Cardiac muscle cell (in vitro differentiated cells and primary cell): Measurements from ENCODE around the gene CASK. TPM values are rescaled to one million over a fixed set of nuclear protein-coding genes. Genes with fewer than 3 reads are reported as not detected.

Experiments used
- DNase-seq, 2 donors: peaks; one replicate each; pipeline versions ENCODE4 v3.0.0 to v3.0.0-alpha.2; 2010 to 2017; ENCODE audit warnings: low read depth in 1 of 2, low spot score in 1 of 2
- H3K27ac ChIP-seq: fragments of 200-600 bp; sonication (generic); 2 replicates; pipeline ENCODE4 v1.5.1; 2016
- H3K27me3 ChIP-seq: fragments of 200-600 bp; sonication (generic); 2 replicates; pipeline ENCODE4 v1.6.0; 2016; ENCODE audit warnings: control low read depth
- H3K36me3 ChIP-seq: fragments of 200-600 bp; sonication (generic); 2 replicates; pipeline ENCODE4 v1.5.1; 2016; ENCODE audit warnings: control low read depth
- H3K4me1 ChIP-seq: fragments of 200-600 bp; sonication (generic); 2 replicates; pipeline ENCODE4 v1.8.1; 2017; ENCODE audit warnings: low read depth, mild to moderate bottlenecking, mixed run types
- H3K4me3 ChIP-seq: fragments of 200-600 bp; sonication (generic); 2 replicates; pipeline ENCODE4 v1.5.1; 2016; ENCODE audit warnings: mild to moderate bottlenecking
- H3K9me3 ChIP-seq: fragments of 200-600 bp; sonication (generic); 2 replicates; pipeline ENCODE4 v1.5.1; 2017; ENCODE audit warnings: low read depth, mild to moderate bottlenecking, control low read depth
- CTCF ChIP-seq: IDR thresholded peaks from 2 replicates; pipeline ENCODE4 v1.5.1; 2012; ENCODE audit warnings: low read depth, mild to moderate bottlenecking, low read length
- polyA plus RNA-seq: library from polyadenylated mRNA; unstranded; fragments of >200 nt; fragmentation: Nextera tagmentation; extraction: Ambion mirVana; gene quantifications from 2 replicates; pipeline ENCODE4 v1.2.1, GENCODE V29; 2016
- total RNA-seq: library from RNA; depleted of rRNA; stranded (reverse); fragments of >200 nt; gene quantifications from 2 replicates; pipeline ENCODE4 v1.2.3, GENCODE V29; 2016

Gene CASK
- total and polyA plus RNA-seq, 2 experiments from 2014 or later, result 40.0 to 44.6 TPM

- H3K36me3 ChIP-seq, result peaks cover 17% of the 10 kb centered on the region
- H3K27ac ChIP-seq, result no peak overlapping the region
- H3K9me3 ChIP-seq, result no peaks in the 10 kb centered on the region
- no peak for DNase-seq
- H3K4me3 ChIP-seq, result no peak overlapping the region
- no peak for TF ChIP-seq CTCF
- no peaks in the 10 kb centered on the region for H3K4me1 ChIP-seq
- H3K27me3 ChIP-seq, result no peaks in the 10 kb centered on the region
Observed at GRCh38 chrX:41670112-41670511, 253.2 kb downstream of the CASK start.

GRCh38 chrX:41667631-41668030 is 255.7 kb downstream of the CASK start:
- Histone ChIP-seq H3K4me3 (no peak overlapping the region), H3K4me1 (no peaks in the 10 kb centered on the region), H3K27me3 (no peaks in the 10 kb centered on the region), H3K27ac (no peak overlapping the region), H3K36me3 (peaks cover 17% of the 10 kb centered on the region), H3K9me3 (no peaks in the 10 kb centered on the region)
- DNase-seq, result no peak
- TF ChIP-seq CTCF, result no peak

- peak in 1 of 2 donors; percentile 60 for DNase-seq
- TF ChIP-seq CTCF, result no peak
- Histone ChIP-seq H3K4me3 (no peak overlapping the region), H3K4me1 (no peaks in the 10 kb centered on the region), H3K9me3 (no peaks in the 10 kb centered on the region), H3K36me3 (peaks cover 11% of the 10 kb centered on the region), H3K27me3 (no peaks in the 10 kb centered on the region), H3K27ac (no peak overlapping the region)
Observed at GRCh38 chrX:41666251-41666650, 257.1 kb downstream of the CASK start.

GRCh38 chrX:41665686-41666085 is 257.7 kb downstream of the CASK start:
- H3K4me1 ChIP-seq, result no peaks in the 10 kb centered on the region
- peak in 1 of 2 donors; percentile 6 for DNase-seq
- H3K9me3 ChIP-seq, result no peaks in the 10 kb centered on the region
- no peaks in the 10 kb centered on the region for H3K27me3 ChIP-seq
- no peak overlapping the region for H3K27ac ChIP-seq
- no peak overlapping the region for H3K4me3 ChIP-seq
- no peak for TF ChIP-seq CTCF
- H3K36me3 ChIP-seq, result peaks cover 10% of the 10 kb centered on the region

- Histone ChIP-seq H3K27me3 (no peaks in the 10 kb centered on the region), H3K9me3 (no peaks in the 10 kb centered on the region), H3K27ac (no peak overlapping the region), H3K4me1 (no peaks in the 10 kb centered on the region), H3K36me3 (peaks cover 7% of the 10 kb centered on the region), H3K4me3 (no peak overlapping the region)
- no peak for DNase-seq
- no peak for TF ChIP-seq CTCF
Observed at GRCh38 chrX:41664908-41665307, 258.4 kb downstream of the CASK start.
